ENCODE measurements around the gene PXYLP1.

DNA sequence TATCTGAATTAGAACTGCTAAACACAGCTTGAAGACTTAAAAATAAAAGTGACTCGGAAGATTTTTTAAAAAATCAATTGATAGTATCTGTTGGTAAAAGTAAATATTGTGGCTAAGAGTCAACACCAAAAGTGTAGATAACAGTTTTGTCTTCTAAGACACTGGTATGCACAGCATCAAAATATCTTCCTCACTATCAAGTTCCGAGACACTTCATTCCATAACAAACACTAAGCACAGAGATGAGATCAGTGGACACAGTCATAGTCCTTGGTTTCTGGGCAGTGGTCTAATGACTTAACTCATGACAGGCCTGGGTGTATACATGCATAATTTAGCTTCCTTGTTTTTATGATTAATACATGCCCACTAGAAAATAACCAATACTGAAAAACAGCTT lies 63.2 kb downstream of the PXYLP1 start:
- TF ChIP-seq CTCF (IDR thresholded peaks at IDR 0.05 in 4 of 5, conservative IDR thresholded peaks at IDR 0.05 in 1 of 5) = no peak
- TF ChIP-seq POLR2A (IDR thresholded peaks at IDR 0.05) = no peak
